ENCODE data around the gene TMEM108.

GRCh38 chr3:133293397-133294110, 255.4 kb downstream of the TMEM108 start:
- TF ChIP-seq CTCF (IDR thresholded peaks at IDR 0.05) (no peak), EP300 (IDR thresholded peaks at IDR 0.05) (no peak)
